Keratinocyte (primary cell): ENCODE measurements around the gene PRKCE.

ENCODE experiments used
- EZH2 ChIP-seq: IDR thresholded peaks from one replicate; pipeline ENCODE4 v1.6.1; 2012; ENCODE audit warnings: inconsistent platforms, mild to moderate bottlenecking, low read length, moderate library complexity
- TF ChIP-seq, protein P1 (sequence below), 3 experiments: IDR thresholded peaks in 1 of 3; conservative IDR thresholded peaks in 1 of 3; optimal IDR thresholded peaks in 1 of 3; 2 replicates in 2 of 3; 3 replicates in 1 of 3; pipeline versions ENCODE3 to v1.5.1; 2011; ENCODE audit warnings: low read length in 3 of 3, mild to moderate bottlenecking in 3 of 3, moderate library complexity in 2 of 3, control low read depth in 1 of 3, inconsistent platforms in 1 of 3; ENCODE audit not compliant: insufficient read depth in 2 of 3; ENCODE audit errors: extremely low read depth in 1 of 3

DNA sequence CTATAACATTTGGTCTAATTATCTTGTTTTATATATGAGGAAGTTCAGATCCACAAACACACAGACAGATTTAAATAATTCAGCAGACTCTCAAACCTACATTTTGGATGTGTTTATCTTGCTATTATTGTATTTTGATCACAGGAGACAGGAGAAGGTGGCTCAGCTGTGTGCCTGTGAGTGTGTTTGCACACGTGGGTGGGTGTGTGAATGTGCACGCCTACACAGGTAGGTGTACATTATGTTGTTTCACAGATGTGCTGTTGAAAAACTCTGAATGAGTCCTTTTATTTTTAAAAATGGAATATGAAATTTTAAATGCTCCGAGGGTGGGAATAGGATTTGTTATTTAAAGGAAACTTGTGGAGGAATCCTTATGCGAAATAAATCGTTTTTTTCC lies 183.4 kb downstream of the PRKCE start:
- TF ChIP-seq, protein P1, sequence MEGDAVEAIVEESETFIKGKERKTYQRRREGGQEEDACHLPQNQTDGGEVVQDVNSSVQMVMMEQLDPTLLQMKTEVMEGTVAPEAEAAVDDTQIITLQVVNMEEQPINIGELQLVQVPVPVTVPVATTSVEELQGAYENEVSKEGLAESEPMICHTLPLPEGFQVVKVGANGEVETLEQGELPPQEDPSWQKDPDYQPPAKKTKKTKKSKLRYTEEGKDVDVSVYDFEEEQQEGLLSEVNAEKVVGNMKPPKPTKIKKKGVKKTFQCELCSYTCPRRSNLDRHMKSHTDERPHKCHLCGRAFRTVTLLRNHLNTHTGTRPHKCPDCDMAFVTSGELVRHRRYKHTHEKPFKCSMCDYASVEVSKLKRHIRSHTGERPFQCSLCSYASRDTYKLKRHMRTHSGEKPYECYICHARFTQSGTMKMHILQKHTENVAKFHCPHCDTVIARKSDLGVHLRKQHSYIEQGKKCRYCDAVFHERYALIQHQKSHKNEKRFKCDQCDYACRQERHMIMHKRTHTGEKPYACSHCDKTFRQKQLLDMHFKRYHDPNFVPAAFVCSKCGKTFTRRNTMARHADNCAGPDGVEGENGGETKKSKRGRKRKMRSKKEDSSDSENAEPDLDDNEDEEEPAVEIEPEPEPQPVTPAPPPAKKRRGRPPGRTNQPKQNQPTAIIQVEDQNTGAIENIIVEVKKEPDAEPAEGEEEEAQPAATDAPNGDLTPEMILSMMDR (optimal IDR thresholded peaks at IDR 0.05 in 1 of 3, IDR thresholded peaks at IDR 0.05 in 1 of 3, conservative IDR thresholded peaks at IDR 0.05 in 1 of 3; ENCODE audit: extremely low read depth in 1 of 3, insufficient read depth in 2 of 3, low read length in 3 of 3), result no peak
- no peak for TF ChIP-seq EZH2
